PC-9 (cell line): ENCODE measurements around the gene SMARCE1.

Experiments
- CTCF ChIP-seq: fragments of 200-600 bp; sonication (generic); conservative IDR thresholded peaks from 2 replicates; pipeline ENCODE4 v1.6.1; 2017; ENCODE audit warnings: mixed run types, antibody characterized with exemption, mild to moderate bottlenecking, moderate library complexity
- EZH2 ChIP-seq: fragments of 200-600 bp; sonication (generic); IDR thresholded peaks from 2 replicates; pipeline ENCODE4 v1.8.0; 2017; ENCODE audit warnings: antibody characterized with exemption, low read depth

- TF ChIP-seq CTCF, result no peak
- TF ChIP-seq EZH2, result no peak
These were observed 17.1 kb upstream of the SMARCE1 start, which contains the start of gene KRT222 for GRCh38 chr17:40664582-40665333.
